ENCODE results near the gene MOSMO.
"Not testable (repeated sequence)": the region's sequence is repeated elsewhere in the genome, so short reads cannot be mapped to it uniquely, and the experiment has no call there.

MOSMO gene

GRCh38 chr16:22014271-22014873, 6.5 kb downstream of the MOSMO start:
- no peak overlapping the region for H3K4me3 Mint-ChIP-seq
- H3K36me3 Mint-ChIP-seq (ENCODE audit: low read depth), result peaks cover 5% of the 10 kb centered on the region
- H3K4me1 Mint-ChIP-seq (ENCODE audit: low read depth), result peaks cover 81% of the 10 kb centered on the region
- H3K27me3 Mint-ChIP-seq, result no peaks in the 10 kb centered on the region
- no peak overlapping the region for H3K27ac Mint-ChIP-seq
- H3K9me3 Mint-ChIP-seq, result no peaks in the 10 kb centered on the region

GRCh38 chr16:22016927-22017326, 9.0 kb downstream of the MOSMO start:
- peaks cover 68% of the 10 kb centered on the region for H3K4me1 Mint-ChIP-seq (ENCODE audit: low read depth)
- H3K4me3 Mint-ChIP-seq, result no peak overlapping the region
- no peaks in the 10 kb centered on the region for H3K27me3 Mint-ChIP-seq
- no peaks in the 10 kb centered on the region for H3K9me3 Mint-ChIP-seq
- no peaks in the 10 kb centered on the region for H3K36me3 Mint-ChIP-seq (ENCODE audit: low read depth)
- no peak overlapping the region for H3K27ac Mint-ChIP-seq

GRCh38 chr16:22018559-22018958, 10.6 kb downstream of the MOSMO start:
- H3K4me1 Mint-ChIP-seq (ENCODE audit: low read depth), result peaks cover 51% of the 10 kb centered on the region
- H3K27me3 Mint-ChIP-seq, result no peaks in the 10 kb centered on the region
- no peaks in the 10 kb centered on the region for H3K9me3 Mint-ChIP-seq

GRCh38 chr16:22022151-22022550, 14.2 kb downstream of the MOSMO start:
- H3K4me1 Mint-ChIP-seq (ENCODE audit: low read depth), result peaks cover 34% of the 10 kb centered on the region
- no peaks in the 10 kb centered on the region for H3K27me3 Mint-ChIP-seq
- H3K4me3 Mint-ChIP-seq, result no peak overlapping the region
- H3K36me3 Mint-ChIP-seq (ENCODE audit: low read depth), result no peaks in the 10 kb centered on the region
- no peak overlapping the region for H3K27ac Mint-ChIP-seq
- H3K9me3 Mint-ChIP-seq, result no peaks in the 10 kb centered on the region

More at GRCh38 chr16:22018559-22018958, 10.6 kb downstream of the MOSMO start:
- Mint-ChIP-seq H3K36me3 (ENCODE audit: low read depth) (no peaks in the 10 kb centered on the region), H3K27ac (no peak overlapping the region), H3K4me3 (no peak overlapping the region)

- H3K27me3 Mint-ChIP-seq, result no peaks in the 10 kb centered on the region
- H3K27ac Mint-ChIP-seq, result no peak overlapping the region
- no peaks in the 10 kb centered on the region for H3K36me3 Mint-ChIP-seq (ENCODE audit: low read depth)
- no peak overlapping the region for H3K4me3 Mint-ChIP-seq
- H3K9me3 Mint-ChIP-seq, result no peaks in the 10 kb centered on the region
- peaks cover 33% of the 10 kb centered on the region for H3K4me1 Mint-ChIP-seq (ENCODE audit: low read depth)
Observed at GRCh38 chr16:22023505-22023904, 15.6 kb downstream of the MOSMO start.

- not testable (repeated sequence) for H3K27ac Mint-ChIP-seq; H3K4me3 Mint-ChIP-seq; H3K36me3 Mint-ChIP-seq (ENCODE audit: low read depth); H3K27me3 Mint-ChIP-seq; H3K9me3 Mint-ChIP-seq
- peaks cover 22% of the 10 kb centered on the region for H3K4me1 Mint-ChIP-seq (ENCODE audit: low read depth)
Observed at GRCh38 chr16:22024785-22025184, 16.9 kb downstream of the MOSMO start.

- Mint-ChIP-seq H3K27ac (no peak overlapping the region), H3K9me3 (peaks cover 3% of the 10 kb centered on the region), H3K4me3 (no peak overlapping the region), H3K4me1 (ENCODE audit: low read depth) (peaks cover 28% of the 10 kb centered on the region), H3K27me3 (no peaks in the 10 kb centered on the region), H3K36me3 (ENCODE audit: low read depth) (peaks cover 20% of the 10 kb centered on the region)
Observed at GRCh38 chr16:22027633-22028032, 19.7 kb downstream of the MOSMO start.

- Mint-ChIP-seq H3K9me3 (peaks cover 3% of the 10 kb centered on the region), H3K4me3 (no peak overlapping the region), H3K4me1 (ENCODE audit: low read depth) (peaks cover 35% of the 10 kb centered on the region), H3K27me3 (no peaks in the 10 kb centered on the region), H3K36me3 (ENCODE audit: low read depth) (peaks cover 31% of the 10 kb centered on the region), H3K27ac (no peak overlapping the region)
Observed at GRCh38 chr16:22029632-22030031, 21.7 kb downstream of the MOSMO start.

GRCh38 chr16:22030087-22030812, 22.3 kb downstream of the MOSMO start:
- Mint-ChIP-seq H3K4me3 (no peak overlapping the region), H3K4me1 (ENCODE audit: low read depth) (peaks cover 41% of the 10 kb centered on the region), H3K36me3 (ENCODE audit: low read depth) (peaks cover 35% of the 10 kb centered on the region), H3K27me3 (no peaks in the 10 kb centered on the region), H3K27ac (no peak overlapping the region), H3K9me3 (peaks cover 3% of the 10 kb centered on the region)

- H3K4me1 Mint-ChIP-seq (ENCODE audit: low read depth), result peaks cover 40% of the 10 kb centered on the region
- H3K36me3 Mint-ChIP-seq (ENCODE audit: low read depth), result peaks cover 36% of the 10 kb centered on the region
- H3K4me3 Mint-ChIP-seq, result no peak overlapping the region
- peaks cover 3% of the 10 kb centered on the region for H3K9me3 Mint-ChIP-seq
- no peak overlapping the region for H3K27ac Mint-ChIP-seq
- no peaks in the 10 kb centered on the region for H3K27me3 Mint-ChIP-seq
Observed at GRCh38 chr16:22031483-22032083, 23.7 kb downstream of the MOSMO start.

- Mint-ChIP-seq H3K4me3 (no peak overlapping the region), H3K27ac (peak overlapping the region; percentile 8), H3K36me3 (ENCODE audit: low read depth) (peaks cover 47% of the 10 kb centered on the region)
Observed at GRCh38 chr16:22034503-22034902, 26.6 kb downstream of the MOSMO start.

GRCh38 chr16:22035153-22035552, 27.2 kb downstream of the MOSMO start:
- peak overlapping the region; percentile 56 for H3K27ac Mint-ChIP-seq
- H3K36me3 Mint-ChIP-seq (ENCODE audit: low read depth), result peaks cover 42% of the 10 kb centered on the region
- H3K27me3 Mint-ChIP-seq, result no peaks in the 10 kb centered on the region
- peaks cover 3% of the 10 kb centered on the region for H3K9me3 Mint-ChIP-seq
- H3K4me1 Mint-ChIP-seq (ENCODE audit: low read depth), result peaks cover 29% of the 10 kb centered on the region
- H3K4me3 Mint-ChIP-seq, result no peak overlapping the region

More at GRCh38 chr16:22034503-22034902, 26.6 kb downstream of the MOSMO start:
- peaks cover 3% of the 10 kb centered on the region for H3K9me3 Mint-ChIP-seq
- peaks cover 29% of the 10 kb centered on the region for H3K4me1 Mint-ChIP-seq (ENCODE audit: low read depth)
- H3K27me3 Mint-ChIP-seq, result no peaks in the 10 kb centered on the region

GRCh38 chr16:22043882-22044281, 36.0 kb downstream of the MOSMO start:
- not testable (repeated sequence) for H3K9me3 Mint-ChIP-seq; H3K27ac Mint-ChIP-seq; H3K36me3 Mint-ChIP-seq (ENCODE audit: low read depth); H3K27me3 Mint-ChIP-seq; H3K4me3 Mint-ChIP-seq; H3K4me1 Mint-ChIP-seq (ENCODE audit: low read depth)

- not testable (repeated sequence) for H3K27ac Mint-ChIP-seq; H3K9me3 Mint-ChIP-seq; H3K4me1 Mint-ChIP-seq (ENCODE audit: low read depth); H3K27me3 Mint-ChIP-seq; H3K36me3 Mint-ChIP-seq (ENCODE audit: low read depth); H3K4me3 Mint-ChIP-seq
Observed at GRCh38 chr16:22045888-22046287, 38.0 kb downstream of the MOSMO start.

GRCh38 chr16:22050963-22051362, 43.1 kb downstream of the MOSMO start:
- peaks cover 28% of the 10 kb centered on the region for H3K4me1 Mint-ChIP-seq (ENCODE audit: low read depth)

More at GRCh38 chr16:22050963-22051362, 43.1 kb downstream of the MOSMO start:
- H3K27ac Mint-ChIP-seq, result no peak overlapping the region
- H3K9me3 Mint-ChIP-seq, result no peaks in the 10 kb centered on the region
- H3K27me3 Mint-ChIP-seq, result no peaks in the 10 kb centered on the region
- H3K36me3 Mint-ChIP-seq (ENCODE audit: low read depth), result peaks cover 13% of the 10 kb centered on the region
- H3K4me3 Mint-ChIP-seq, result no peak overlapping the region

Data from stimulated activated naive CD8-positive, alpha-beta T cell treated with anti-CD3 and anti-CD28 coated beads, Interleukin-15, Interleukin-2, amounts not matched to agents 100 ng/mL and 50 ng/mL, for 24 hours (primary cell).